GM19099 (cell line): Measurements from ENCODE around the gene SDCBP2.

Experiments
- POLR2A ChIP-seq: IDR thresholded peaks from 3 replicates; pipeline ENCODE4 v1.6.1; 2011; ENCODE audit warnings: low read depth; ENCODE audit not compliant: insufficient read length; ENCODE audit errors: extremely low read depth

SDCBP2 gene

DNA sequence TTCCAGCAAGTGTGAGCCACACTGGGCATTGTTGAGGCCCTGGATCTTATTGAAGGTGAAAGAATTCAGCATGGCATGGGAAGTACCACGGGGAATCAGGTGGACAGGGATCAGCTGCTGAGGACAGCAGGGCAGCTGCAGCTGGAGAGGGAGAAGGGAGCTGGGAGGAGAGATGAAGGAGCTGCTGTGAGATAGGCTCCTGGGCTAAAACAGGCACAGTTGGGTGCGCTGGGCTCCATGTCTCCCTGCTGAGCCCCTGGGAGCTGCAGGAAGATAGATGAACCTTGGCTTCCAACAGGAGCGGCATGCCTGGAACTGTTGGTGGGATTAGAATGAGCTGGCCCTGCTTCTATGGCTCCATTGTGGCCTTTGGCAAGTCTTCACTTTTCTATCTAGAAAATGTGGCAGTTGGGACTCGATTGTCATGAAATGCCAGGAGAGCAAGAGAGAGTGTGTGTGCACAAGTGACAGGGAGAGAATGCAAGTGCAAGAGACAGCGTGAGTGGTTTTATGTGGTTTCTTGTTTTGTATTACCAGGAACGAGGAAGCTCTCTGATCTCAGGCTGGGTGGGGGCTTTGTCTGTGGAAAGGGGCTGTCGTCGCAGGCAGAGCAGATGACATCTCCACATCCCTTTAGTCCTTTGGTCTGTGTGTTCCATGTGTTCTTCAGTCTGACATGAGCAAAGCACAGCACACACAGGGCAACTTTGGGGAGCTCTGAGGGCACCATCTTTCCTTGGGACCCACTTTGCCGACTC lies 42.5 kb downstream of the SDCBP2 start:
- TF ChIP-seq POLR2A = no peak

DNA sequence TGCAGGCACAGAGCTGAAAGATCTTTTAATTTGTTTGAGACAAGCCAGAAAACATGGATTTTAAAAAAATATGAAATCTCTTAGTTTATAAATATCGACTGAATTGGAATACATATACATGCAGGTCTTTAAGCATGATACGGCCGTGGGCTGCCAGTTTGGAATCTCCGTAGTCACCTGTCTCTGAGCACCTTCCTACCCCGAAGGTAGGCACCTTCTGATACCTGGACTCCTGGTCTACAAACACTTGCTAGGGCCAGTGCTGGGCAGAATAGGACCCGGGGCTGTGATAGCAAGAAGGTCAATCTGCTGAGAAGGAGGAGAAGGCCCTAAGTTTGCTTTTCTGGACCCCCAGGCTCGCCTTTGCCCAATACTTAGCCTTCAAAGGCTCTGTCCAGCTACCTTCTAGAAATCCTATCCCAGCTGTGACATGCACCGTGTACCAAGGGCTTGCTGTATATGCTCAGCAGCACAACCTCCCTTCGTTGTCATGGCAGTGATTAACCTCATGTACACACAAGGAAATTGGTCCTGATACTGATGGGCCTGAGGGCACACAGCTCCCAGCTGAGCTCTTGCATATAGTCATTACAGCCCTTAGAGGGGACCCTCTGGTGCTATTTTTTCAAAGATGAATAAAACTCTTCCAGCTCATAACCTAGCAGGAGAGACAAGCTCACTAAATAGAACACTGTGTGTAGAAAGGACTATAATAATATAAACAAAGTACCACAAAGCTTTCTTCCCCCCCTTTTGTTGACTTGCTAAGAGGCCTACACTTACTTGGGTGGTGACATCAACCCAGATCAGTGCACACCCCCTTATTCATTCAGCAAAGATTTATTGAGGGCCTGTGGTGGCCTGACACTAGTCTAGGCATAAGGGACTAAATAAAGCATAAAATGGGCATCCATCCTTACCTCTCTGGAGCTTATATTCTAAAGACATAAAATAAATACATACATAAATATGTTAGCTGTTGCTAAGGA lies 45.1 kb downstream of the SDCBP2 start:
- no peak for TF ChIP-seq POLR2A

DNA sequence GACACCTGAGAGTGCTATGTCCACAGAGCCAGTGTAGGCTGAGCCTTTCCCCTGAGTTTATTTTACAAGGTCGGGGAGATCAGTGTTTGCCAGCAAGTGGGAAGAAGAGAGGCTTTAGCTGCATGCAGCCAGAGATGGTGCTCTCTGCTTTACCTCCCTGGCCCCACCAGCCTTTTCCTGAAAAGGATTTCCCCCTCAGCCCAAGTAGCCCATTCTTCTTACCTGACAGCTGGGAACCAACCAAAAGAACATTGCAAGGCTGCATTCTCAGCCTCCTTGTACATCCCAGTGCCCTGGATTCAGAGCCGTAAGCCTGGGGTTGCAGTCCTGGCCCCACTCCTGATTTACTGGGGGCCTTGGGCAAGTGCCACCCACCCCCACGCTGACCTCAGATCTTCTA lies 46.0 kb downstream of the SDCBP2 start:
- TF ChIP-seq POLR2A = no peak

DNA sequence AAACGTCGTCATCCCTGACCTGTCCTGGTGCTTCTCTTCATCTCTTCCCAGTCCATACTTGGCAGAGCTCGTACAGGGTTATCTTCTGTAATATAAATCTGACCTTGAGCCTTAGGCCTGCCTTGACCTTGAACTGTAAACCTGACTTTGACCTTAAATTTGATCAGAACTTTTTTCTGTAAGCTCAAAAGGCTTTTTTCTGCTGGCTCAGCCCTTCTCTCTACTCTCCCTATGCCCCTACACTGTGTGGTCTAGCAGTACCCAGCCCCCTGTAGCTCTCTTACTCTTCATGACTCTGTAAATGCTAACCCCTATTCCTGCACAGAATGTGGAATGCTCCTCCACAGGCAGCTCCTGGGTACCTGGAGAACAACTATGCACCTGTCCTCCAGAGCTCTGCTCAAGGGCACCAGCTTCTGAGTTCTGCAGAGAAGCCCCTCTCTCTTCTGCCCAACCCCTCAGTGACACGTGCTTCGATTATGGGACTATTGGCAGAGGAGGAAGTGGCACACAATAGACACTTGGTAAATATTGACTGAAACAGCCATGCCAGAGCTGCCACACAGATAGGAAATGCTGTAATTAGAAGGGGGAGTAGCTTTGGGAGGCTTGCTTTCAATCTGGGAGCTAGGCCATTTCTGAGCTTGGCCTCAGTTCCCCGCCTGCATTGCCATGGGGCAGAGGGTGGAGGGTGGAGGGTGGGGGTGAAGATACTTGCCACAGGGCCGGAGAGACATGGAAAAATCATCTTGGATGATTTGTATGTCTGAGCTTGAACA lies 47.5 kb downstream of the SDCBP2 start:
- no peak for TF ChIP-seq POLR2A

DNA sequence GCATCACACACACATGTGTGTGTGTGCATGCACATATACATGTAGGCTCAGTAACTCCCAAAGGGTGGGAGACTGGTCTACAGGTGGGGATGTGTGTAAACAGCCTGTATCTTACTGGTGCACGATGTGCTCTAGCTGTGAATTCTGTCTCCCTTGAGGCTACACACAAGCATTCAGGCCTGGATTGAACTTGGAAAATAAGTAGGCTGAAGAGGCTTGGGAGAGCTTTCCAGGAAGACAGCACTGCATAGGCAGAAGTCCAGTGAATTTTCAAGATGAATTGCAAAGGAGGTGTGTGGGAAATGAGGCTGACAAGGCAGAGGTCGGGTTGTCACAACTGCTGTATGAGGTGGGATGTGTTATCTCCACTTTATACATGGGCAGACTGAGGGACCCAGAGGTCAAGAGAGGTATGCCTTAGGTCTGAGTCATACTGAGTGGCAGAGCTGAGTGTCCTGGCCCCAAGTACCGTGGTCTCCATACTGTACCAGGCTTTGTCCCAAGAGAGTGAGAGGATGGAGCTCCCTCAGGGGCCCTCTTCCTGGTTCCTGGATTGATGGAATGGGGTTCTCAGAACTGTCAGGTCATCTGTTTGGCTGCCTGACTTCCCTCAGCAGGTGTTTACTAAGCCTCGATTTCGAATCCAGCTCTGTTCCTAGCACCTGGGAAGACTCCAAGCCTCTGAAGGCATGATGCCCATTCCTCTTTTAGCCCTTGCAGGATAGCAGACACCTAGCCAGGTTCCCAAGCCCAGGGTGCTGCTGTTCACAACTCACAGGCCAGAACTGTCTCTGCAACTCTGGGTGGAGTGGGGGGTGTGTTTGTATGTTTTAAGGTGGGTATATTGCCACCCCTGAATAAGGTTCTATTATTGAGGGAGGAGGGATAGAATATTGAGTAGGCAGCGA lies 48.5 kb downstream of the SDCBP2 start:
- TF ChIP-seq POLR2A = no peak

DNA sequence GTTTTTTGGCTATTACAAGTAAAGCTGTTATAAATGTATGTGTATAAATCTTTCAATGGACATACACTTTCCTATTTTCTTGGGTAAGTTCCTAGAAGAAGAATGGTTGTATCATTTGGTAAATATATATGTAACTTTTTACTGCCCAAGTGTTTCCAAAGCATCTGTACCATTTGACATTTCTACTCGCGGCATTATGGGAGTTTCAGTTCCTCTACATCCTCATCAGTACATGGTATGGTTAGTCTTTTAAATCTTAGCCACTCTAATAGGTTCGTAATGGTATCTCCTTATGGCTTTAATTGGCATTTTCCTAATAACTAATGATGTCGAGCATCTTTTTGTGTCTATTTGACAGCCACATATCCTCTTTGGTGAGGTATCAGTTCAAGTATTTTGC lies 49.9 kb downstream of the SDCBP2 start:
- TF ChIP-seq POLR2A = no peak

DNA sequence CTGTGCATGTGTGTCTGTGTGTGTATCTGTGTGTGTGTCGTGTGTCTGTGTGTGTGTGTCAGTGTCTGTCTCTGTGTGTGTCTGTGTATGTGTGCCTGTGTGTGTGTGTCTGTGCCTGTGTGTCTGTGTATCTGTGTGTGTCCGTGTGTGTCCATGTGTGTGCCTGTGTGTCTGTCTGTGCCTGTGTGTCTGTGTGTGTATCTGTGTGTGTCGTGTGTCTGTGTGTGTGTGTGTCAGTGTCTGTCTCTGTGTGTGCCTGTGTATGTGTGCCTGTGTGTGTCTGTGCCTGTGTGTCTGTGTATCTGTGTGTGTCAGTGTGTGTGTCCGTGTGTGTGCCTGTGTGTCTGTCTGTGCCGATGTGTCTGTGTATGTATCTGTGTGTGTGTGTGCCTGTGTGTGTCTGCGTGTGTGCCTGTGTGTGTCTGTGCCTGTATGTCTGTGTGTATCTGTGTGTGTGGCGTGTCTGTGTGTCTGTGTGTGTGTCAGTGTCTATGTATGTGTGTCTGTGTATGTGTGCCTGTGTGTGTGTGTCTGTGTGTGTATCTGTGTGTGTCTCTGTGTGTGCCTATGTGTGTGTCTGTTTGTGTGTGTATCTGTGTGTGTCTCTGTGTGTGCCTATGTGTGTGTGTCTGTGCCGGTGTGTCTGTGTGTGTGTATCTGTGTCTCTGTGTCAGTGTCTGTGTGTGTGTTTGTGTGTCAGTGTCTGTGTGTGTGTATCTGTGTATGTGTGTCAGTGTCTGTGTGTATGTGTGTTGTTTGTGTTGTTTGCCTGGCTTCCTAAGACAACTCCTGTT lies 51.2 kb downstream of the SDCBP2 start:
- no peak for TF ChIP-seq POLR2A

DNA sequence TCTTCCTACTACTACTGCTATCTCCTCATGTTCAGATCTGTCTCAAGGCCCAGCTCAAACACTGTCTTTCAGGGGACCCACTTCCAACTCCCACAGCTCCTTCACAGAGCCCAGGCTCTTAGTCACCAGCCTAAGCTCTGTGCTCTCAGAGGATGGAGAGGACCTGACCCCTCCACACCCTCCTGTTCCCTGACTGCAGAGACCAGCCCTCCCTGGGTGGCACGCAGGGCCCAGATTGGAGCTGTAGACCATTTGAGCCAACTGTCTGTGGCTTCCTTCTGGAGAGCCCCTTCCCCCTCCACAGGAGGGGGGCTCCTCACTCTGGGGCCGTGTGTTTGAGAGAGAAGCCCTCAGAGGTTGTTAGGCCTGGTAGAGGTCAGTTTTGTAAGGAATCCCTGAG lies 53.0 kb downstream of the SDCBP2 start:
- TF ChIP-seq POLR2A = no peak

DNA sequence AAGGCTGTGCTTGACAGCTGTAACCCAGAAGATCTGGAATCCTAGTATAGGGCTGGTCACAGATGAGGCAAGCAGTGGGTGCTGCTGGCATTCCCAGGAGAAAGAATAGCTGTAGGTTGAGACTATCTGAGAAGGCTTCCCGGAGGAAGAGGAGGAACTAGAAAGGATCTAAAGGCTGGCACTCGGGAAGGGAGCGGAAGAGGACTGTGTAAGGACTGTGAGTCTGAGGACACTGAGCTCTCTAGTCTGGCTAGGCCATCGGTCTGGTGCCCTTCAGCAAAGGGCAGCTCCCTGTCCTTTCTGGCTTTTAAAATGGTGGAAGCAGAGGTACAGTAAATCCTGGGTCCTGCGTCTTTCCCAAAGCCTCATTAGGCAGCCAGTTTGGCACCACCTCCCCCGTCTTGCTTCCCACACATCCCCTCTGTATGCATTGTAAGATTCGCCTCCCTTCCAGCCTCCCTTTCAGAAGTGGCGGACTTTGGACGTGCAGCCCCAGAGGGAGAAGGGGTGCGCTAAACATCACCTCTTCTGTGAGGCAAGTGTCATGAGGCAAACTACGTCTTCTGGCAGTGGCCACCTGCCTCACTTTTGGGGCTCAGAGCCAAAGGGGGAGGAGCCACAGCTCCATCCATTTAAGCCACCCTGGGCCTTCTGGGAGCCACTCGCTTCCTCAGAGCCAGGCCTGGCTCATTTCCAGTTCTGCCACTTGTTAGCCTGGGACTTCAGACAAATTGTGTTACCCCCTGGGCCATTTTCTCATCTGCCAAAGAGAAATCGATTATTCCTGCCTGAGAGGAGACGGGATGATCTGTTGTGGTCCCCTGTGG lies 54.2 kb downstream of the SDCBP2 start:
- TF ChIP-seq POLR2A = no peak

DNA sequence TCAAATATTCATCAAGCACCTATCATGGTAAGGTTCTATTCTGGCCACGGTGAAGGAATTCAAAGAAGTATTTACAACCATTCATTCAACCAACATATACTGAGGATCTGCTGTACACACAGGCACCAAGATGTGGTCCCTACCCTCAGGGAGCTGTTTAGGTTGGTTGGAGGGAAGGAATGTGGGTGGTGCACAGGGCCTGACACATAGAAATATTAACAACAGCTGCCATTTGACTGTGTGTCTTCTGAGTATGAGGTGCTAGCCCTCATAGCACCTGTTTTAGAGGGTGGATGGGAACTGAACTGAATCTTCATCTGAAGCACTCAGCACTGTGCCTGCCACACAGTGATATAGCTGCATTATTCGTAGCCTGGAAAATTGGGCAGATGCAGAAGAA lies 55.6 kb downstream of the SDCBP2 start:
- no peak for TF ChIP-seq POLR2A

DNA sequence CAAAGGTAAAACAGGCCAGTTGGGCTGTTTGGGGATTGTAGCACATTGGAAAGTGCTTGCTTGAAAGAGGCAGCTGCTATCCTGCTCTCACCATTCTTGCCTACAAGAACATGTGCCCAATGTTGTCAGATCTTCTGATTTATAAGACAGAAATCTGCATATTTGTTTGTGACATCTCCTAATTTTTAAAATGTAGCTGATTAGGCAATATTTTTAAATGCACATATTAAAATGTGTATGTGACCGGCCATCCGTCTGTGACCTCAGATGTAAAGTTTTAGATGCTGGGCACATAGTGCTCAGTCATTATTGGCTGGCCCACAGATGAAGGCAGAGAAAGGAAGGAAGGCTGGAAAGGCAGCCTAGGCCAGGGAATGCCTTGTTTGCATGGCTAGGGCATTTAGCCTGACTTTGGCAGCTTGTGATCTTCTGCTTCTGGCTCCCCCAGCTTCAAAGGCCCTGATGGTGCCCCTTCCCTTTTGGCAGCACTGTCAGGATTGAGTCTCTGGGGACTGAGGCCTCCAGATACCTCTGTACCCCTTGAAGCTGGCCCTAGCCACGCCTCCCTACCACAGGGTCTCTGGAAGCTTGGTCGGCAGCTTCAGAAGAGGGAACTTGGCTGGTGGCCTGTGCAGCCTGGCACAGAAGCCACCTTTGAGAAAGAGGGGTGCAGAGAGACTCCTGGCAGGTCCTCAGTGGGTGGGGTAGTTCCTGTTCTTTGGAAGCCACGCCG lies 56.4 kb downstream of the SDCBP2 start:
- TF ChIP-seq POLR2A = no peak

DNA sequence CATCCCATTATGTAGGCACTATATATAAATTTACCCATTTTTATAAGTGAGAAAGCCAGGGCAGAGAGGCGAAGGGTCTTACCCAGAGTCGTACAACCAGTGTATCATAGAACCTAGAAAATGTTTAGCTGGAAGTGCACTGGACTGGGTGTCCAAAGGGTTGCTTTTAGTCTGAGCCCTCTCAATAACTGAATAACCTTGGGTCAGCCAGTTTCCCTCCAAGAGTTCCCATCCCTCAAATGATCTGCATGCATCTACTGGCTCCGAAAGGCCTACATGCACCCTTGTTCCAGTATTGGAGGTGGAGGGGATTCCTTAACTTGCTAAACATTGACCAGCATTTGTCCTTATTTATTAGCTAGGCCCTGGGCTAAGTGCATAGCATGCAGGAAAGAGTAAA lies 59.1 kb downstream of the SDCBP2 start:
- TF ChIP-seq POLR2A = no peak

DNA sequence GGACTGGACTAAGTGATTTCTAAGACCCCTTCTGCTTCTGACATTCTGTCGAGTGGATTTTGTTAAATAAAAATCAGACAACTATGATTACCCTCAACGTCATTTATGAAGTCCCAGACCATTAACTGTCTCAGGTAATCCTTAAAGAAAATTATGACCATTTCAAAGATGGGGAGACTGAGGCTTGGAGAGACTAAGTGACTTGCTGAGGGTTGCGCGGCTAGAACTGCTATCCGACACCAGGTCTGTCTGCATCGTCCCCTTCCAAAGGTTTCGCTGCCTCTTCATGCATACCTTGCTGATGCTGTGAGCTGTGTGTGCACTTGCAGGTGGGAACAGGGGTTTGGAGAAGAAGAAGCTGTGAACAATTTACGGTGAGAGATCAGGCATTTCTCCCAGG lies 59.7 kb downstream of the SDCBP2 start:
- TF ChIP-seq POLR2A = no peak
